ENCODE results near the gene NCOA3. TPM values are rescaled to one million over a fixed set of nuclear protein-coding genes. Genes with fewer than 3 reads are reported as not detected.
"Not testable (repeated sequence)": the region's sequence is repeated elsewhere in the genome, so short reads cannot be mapped to it uniquely, and the experiment has no call there.

Gene NCOA3
- total and polyA plus RNA-seq, 12 donors, result 8.0 to 30.2 (median 21.4) TPM

GRCh38 chr20:47490795-47491194 is 10.9 kb upstream of the NCOA3 start:
- H3K27ac ChIP-seq, result no peak overlapping the region
- ATAC-seq (no peak), DNase-seq (no peak)
- no peaks in the 10 kb centered on the region for H3K36me3 ChIP-seq
- 77 to 98% methylated on average over 2 of the region's 2 CpGs for WGBS, 2 donors
- no peak overlapping the region for H3K4me3 ChIP-seq
- no peaks in the 10 kb centered on the region for H3K27me3 ChIP-seq
- intact Hi-C loops (cut with DNase I), result loop anchor here in 3 of 10 donors (5.0 to 10.0 kb wide), 3 partner anchors 73 to 296 kb away; no protein-coding TSS in a partner anchor
- TF ChIP-seq CTCF (IDR thresholded peaks at IDR 0.05), result no peak
- H3K4me1 ChIP-seq, result peaks cover 10 to 62% (median 43%) of the 10 kb centered on the region in 9 donors
- peaks cover 0 to 5% (median 0%) of the 10 kb centered on the region in 11 donors for H3K9me3 ChIP-seq

DNA sequence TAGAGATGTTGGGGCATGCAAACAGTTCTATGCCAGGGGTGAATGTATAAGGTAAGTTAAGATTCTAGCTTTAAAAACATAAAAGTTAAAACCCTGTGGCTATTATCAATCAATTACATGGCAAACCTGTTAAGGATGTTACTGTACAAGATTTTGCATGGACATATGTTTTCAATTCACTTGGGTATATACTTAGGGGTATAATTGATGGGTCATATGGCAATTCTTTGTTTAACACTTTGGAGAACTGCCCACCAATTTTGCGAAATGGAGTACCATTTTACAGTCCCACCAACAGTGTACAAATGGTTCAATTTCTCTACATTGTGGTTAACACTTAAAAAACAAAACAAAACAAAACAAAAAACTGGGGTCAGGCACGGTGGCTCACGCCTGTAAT is 9.4 kb upstream of the NCOA3 start:
- ATAC-seq, result no peak
- no peaks in the 10 kb centered on the region for H3K27me3 ChIP-seq
- 92 to 99% methylated on average over 3 of the region's 3 CpGs for WGBS, 2 donors
- no peak overlapping the region for H3K4me3 ChIP-seq
- H3K27ac ChIP-seq, result peak overlapping the region; percentile 73 to 90 (median 80)
- intact Hi-C loops (cut with DNase I), result loop anchor here in 3 of 10 donors (5.0 to 10.0 kb wide), 3 partner anchors 75 to 297 kb away; no protein-coding TSS in a partner anchor
- no peak for DNase-seq
- TF ChIP-seq CTCF (IDR thresholded peaks at IDR 0.05), result no peak
- peaks cover 0 to 11% (median 0%) of the 10 kb centered on the region in 11 donors for H3K9me3 ChIP-seq
- no peaks in the 10 kb centered on the region for H3K36me3 ChIP-seq
- H3K4me1 ChIP-seq, result peaks cover 10 to 54% (median 37%) of the 10 kb centered on the region in 9 donors

DNA sequence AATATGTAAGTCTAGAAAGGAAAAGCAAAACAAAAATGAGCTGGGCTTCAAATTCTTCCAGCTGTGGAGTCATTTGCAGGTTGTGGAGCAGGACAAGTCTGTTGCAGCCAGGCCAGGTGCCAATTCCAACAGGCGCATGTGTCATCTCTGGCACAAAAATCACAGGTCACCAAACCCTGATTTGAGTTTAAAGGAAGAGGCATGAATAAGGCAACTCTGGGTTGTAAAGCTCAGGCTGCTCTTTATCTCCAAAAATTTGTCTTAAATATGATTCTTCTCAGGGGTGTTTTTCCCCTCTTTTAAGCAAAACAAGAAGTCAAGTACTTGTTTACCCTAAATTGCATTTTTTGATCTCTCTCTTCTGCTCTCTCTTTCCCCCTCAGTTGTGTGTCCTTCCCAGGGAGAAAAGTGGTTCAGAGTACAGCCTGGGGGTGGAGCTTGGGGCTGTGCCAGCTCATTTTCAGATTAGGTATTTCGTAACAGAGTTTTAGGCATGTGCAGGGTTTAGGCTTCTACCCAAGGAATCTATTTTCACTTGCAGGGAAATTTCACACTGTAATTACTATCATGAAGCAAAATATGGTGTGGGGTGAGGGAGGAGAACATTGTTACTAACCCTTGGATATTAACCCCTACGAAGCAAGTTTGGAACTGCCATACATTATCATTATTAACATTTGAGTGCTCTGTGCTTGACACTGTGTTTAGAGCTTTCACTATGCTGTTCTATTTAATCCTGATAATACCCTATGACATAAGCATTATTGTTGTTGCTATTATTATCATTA is 8.3 kb upstream of the NCOA3 start:
- Histone ChIP-seq H3K27me3 (no peaks in the 10 kb centered on the region), H3K9me3 (peaks cover 0 to 11% (median 0%) of the 10 kb centered on the region in 11 donors), H3K27ac (peak overlapping the region; percentile 73 to 90 (median 80)), H3K4me1 (peaks cover 10 to 45% (median 30%) of the 10 kb centered on the region in 9 donors), H3K36me3 (no peaks in the 10 kb centered on the region), H3K4me3 (peak overlapping the region in 4 of 10 donors; percentile 1 to 25 (median 10))
- ATAC-seq, result peak; percentile 93 to 96 (median 96)
- intact Hi-C loops (cut with DNase I), result loop anchor here in 3 of 10 donors (5.0 to 10.0 kb wide), 3 partner anchors 76 to 299 kb away; no protein-coding TSS in a partner anchor
- 5 to 6% methylated on average over 3 of the region's 3 CpGs for WGBS, 2 donors
- no peak for TF ChIP-seq CTCF (IDR thresholded peaks at IDR 0.05)
- DNase-seq, result peak; percentile 87 to 91

DNA sequence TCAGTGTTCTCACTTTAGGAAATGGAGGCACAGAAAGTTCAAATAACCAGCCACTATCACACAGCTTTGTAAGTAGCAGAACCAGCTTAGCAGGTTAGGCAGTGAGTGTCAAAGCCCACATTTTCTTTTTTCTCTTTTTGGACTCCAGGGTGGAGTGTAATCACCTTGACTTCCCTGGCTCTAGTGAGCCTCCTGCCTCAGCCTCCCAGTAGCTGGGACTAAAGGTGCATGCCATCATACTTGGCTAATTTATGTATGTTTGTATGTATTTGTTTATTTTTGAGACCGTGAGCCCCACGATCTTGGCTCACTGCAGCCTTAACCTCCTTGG is 7.8 kb upstream of the NCOA3 start:
- H3K27me3 ChIP-seq, result no peaks in the 10 kb centered on the region
- no peaks in the 10 kb centered on the region for H3K36me3 ChIP-seq
- intact Hi-C loops (cut with DNase I), result loop anchor here in 3 of 10 donors (5.0 to 10.0 kb wide), 3 partner anchors 77 to 299 kb away; no protein-coding TSS in a partner anchor
- peaks cover 10 to 42% (median 30%) of the 10 kb centered on the region in 9 donors for H3K4me1 ChIP-seq
- peaks cover 0 to 11% (median 0%) of the 10 kb centered on the region in 11 donors for H3K9me3 ChIP-seq
- ATAC-seq (no peak), DNase-seq (no peak)
- WGBS, 2 donors, result 46 to 50% methylated on average over 2 of the region's 2 CpGs
- no peak overlapping the region for H3K4me3 ChIP-seq
- H3K27ac ChIP-seq, result peak overlapping the region; percentile 73 to 90 (median 80)
- no peak for TF ChIP-seq CTCF (IDR thresholded peaks at IDR 0.05)

DNA sequence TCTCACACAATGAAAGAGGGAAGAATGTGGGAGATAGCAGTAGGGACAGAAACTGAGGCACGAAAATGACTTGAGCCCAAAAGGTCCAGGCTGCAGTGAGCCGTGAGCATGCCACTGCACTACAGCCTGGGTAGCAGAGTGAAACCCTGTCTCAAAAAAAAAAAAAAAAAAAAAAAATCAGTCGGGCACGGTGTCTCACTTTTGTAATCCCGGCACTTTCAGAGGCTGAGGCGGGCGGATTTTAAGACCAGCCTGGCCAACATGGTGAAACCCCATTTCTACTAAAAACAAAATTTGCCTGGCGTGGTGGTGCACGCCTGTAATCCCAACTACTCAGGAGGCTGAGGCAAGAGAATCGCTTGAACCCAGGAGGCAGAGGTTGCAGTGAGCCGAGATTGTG is 7.1 kb upstream of the NCOA3 start:
- H3K36me3 ChIP-seq, ATAC-seq, H3K27me3 ChIP-seq, H3K4me3 ChIP-seq, DNase-seq: not testable (repeated sequence)
- Histone ChIP-seq H3K4me1 (peaks cover 10 to 35% (median 27%) of the 10 kb centered on the region in 9 donors), H3K9me3 (peaks cover 0 to 11% (median 0%) of the 10 kb centered on the region in 11 donors), H3K27ac (peak overlapping the region in 7 of 10 donors; percentile 73 to 90 (median 81))
- intact Hi-C loops (cut with DNase I), result loop anchor here in 3 of 10 donors (5.0 to 10.0 kb wide), 3 partner anchors 77 to 300 kb away; no protein-coding TSS in a partner anchor
- WGBS, 2 donors, result 88 to 94% methylated on average over 9 to 11 of the region's 11 CpGs
